GM19328 (cell line): ENCODE data around the gene DCLK2.
A peak's percentile ranks its signal among the peaks of the same experiment; 100 is the strongest.

Experiments used
- ATAC-seq: cut with Tn5 transposase; IDR thresholded peaks from one replicate; pipeline ENCODE4 v1.9.1; 2021; ENCODE audit warnings: mild to moderate bottlenecking, moderate library complexity; ENCODE audit not compliant: unreplicated experiment

Gene DCLK2

GRCh38 chr4:150068300-150068960 is 9.8 kb upstream of the DCLK2 start:
- no peak for ATAC-seq

GRCh38 chr4:150069353-150069752 is 8.9 kb upstream of the DCLK2 start:
- no peak for ATAC-seq

- no peak for ATAC-seq
Observed at GRCh38 chr4:150070464-150071170, 7.6 kb upstream of the DCLK2 start.

GRCh38 chr4:150072471-150072870 is 5.8 kb upstream of the DCLK2 start:
- no peak for ATAC-seq

GRCh38 chr4:150072906-150073714 is 5.1 kb upstream of the DCLK2 start:
- ATAC-seq, result no peak

- ATAC-seq, result no peak
Observed at GRCh38 chr4:150074064-150074463, 4.2 kb upstream of the DCLK2 start.

GRCh38 chr4:150078579-150079080 is 385 bp downstream of the DCLK2 start:
- ATAC-seq, result no peak

GRCh38 chr4:150079081-150079581 is 886 bp downstream of the DCLK2 start:
- ATAC-seq, result no peak

- no peak for ATAC-seq
Observed at GRCh38 chr4:150080337-150080736, 2.1 kb downstream of the DCLK2 start.

GRCh38 chr4:150080875-150081274 is 2.6 kb downstream of the DCLK2 start:
- no peak for ATAC-seq

- peak; percentile 68 for ATAC-seq
Observed at GRCh38 chr4:150082241-150082640, 4.0 kb downstream of the DCLK2 start.

GRCh38 chr4:150087006-150087405 is 8.8 kb downstream of the DCLK2 start:
- ATAC-seq, result no peak

GRCh38 chr4:150089732-150090131 is 11.5 kb downstream of the DCLK2 start:
- no peak for ATAC-seq

- ATAC-seq, result no peak
Observed at GRCh38 chr4:150090836-150091235, 12.6 kb downstream of the DCLK2 start.

GRCh38 chr4:150094676-150095075 is 16.4 kb downstream of the DCLK2 start:
- ATAC-seq, result no peak

- ATAC-seq, result no peak
Observed at GRCh38 chr4:150096625-150097024, 18.4 kb downstream of the DCLK2 start.

- no peak for ATAC-seq
Observed at GRCh38 chr4:150098214-150098613, 20.0 kb downstream of the DCLK2 start.

GRCh38 chr4:150104404-150105027 is 26.3 kb downstream of the DCLK2 start:
- ATAC-seq, result no peak

- no peak for ATAC-seq
Observed at GRCh38 chr4:150106886-150107285, 28.6 kb downstream of the DCLK2 start.

- ATAC-seq, result no peak
Observed at GRCh38 chr4:150108691-150109090, 30.4 kb downstream of the DCLK2 start.

- ATAC-seq, result no peak
Observed at GRCh38 chr4:150114641-150115040, 36.4 kb downstream of the DCLK2 start.
